ENCODE data around the gene NDUFAF8.

DNA sequence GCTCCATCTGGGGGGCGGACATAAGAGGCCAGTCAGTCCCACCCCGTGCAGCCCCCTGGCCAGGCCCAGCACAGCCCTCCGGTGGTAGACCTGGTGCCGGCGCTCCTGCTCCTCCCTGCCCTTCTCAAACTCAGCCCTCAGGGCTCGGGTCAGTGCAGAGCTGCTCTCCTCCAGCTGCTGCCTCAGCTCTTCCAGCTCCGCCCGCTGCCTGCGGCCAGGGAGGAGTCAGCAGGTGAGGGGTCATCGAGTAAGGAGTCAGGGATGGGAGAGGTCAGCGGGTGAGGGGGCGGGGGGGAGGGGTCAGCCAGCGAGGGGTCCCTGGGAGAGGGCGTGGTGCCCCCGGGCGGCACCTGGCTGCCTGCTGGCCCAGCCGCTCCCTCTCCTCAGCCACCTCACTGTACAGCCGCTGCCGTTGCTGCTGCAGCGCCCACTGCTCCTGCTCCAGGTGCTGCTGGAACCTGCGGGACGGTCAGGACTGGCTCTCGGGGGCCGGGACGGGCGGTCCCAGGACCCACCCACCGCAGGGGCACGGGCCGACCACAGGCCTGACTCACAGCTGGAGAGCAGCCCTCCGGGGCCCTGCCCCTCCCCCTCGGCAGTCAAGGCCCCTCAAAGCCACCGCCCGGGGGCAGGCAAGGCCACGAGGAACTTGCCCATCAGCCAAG lies 46.6 kb upstream of the NDUFAF8 start:
- TF ChIP-seq ZNF274 (IDR thresholded peaks at IDR 0.05; ENCODE audit: insufficient read depth, insufficient read length) (no peak), CEBPB (IDR thresholded peaks at IDR 0.05; ENCODE audit: borderline replicate concordance in 1 of 2, low read depth in 2 of 2, low read length in 2 of 2) (no peak), POLR2AphosphoS5 (IDR thresholded peaks at IDR 0.05; ENCODE audit: low read length) (no peak), POLR2A (IDR thresholded peaks at IDR 0.05; ENCODE audit: low read depth, low read length) (no peak), JUND (IDR thresholded peaks at IDR 0.05; ENCODE audit: low read depth, low read length) (no peak), SRF (IDR thresholded peaks at IDR 0.05; ENCODE audit: low read depth in 2 of 2, low read length in 2 of 2) (no peak), EZH2 (IDR thresholded peaks at IDR 0.05; ENCODE audit: borderline replicate concordance, control insufficient read depth, low read depth, low read length) (no peak), NRF1 (conservative IDR thresholded peaks at IDR 0.05; ENCODE audit: low read depth, low read length) (no peak), HCFC1 (IDR thresholded peaks at IDR 0.05; ENCODE audit: low read length) (no peak)
- TF ChIP-seq, protein P1, sequence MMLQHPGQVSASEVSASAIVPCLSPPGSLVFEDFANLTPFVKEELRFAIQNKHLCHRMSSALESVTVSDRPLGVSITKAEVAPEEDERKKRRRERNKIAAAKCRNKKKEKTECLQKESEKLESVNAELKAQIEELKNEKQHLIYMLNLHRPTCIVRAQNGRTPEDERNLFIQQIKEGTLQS (IDR thresholded peaks at IDR 0.05; ENCODE audit: borderline replicate concordance, extremely low read depth, low read depth, low read length): no peak
- TF ChIP-seq, protein P2, sequence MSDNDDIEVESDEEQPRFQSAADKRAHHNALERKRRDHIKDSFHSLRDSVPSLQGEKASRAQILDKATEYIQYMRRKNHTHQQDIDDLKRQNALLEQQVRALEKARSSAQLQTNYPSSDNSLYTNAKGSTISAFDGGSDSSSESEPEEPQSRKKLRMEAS (IDR thresholded peaks at IDR 0.05; ENCODE audit: low read depth, low read length): no peak
- TF ChIP-seq, protein P3, sequence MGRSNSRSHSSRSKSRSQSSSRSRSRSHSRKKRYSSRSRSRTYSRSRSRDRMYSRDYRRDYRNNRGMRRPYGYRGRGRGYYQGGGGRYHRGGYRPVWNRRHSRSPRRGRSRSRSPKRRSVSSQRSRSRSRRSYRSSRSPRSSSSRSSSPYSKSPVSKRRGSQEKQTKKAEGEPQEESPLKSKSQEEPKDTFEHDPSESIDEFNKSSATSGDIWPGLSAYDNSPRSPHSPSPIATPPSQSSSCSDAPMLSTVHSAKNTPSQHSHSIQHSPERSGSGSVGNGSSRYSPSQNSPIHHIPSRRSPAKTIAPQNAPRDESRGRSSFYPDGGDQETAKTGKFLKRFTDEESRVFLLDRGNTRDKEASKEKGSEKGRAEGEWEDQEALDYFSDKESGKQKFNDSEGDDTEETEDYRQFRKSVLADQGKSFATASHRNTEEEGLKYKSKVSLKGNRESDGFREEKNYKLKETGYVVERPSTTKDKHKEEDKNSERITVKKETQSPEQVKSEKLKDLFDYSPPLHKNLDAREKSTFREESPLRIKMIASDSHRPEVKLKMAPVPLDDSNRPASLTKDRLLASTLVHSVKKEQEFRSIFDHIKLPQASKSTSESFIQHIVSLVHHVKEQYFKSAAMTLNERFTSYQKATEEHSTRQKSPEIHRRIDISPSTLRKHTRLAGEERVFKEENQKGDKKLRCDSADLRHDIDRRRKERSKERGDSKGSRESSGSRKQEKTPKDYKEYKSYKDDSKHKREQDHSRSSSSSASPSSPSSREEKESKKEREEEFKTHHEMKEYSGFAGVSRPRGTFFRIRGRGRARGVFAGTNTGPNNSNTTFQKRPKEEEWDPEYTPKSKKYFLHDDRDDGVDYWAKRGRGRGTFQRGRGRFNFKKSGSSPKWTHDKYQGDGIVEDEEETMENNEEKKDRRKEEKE (IDR thresholded peaks at IDR 0.05): no peak
- TF ChIP-seq, protein P4, sequence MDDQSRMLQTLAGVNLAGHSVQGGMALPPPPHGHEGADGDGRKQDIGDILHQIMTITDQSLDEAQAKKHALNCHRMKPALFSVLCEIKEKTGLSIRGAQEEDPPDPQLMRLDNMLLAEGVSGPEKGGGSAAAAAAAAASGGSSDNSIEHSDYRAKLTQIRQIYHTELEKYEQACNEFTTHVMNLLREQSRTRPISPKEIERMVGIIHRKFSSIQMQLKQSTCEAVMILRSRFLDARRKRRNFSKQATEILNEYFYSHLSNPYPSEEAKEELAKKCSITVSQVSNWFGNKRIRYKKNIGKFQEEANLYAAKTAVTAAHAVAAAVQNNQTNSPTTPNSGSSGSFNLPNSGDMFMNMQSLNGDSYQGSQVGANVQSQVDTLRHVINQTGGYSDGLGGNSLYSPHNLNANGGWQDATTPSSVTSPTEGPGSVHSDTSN (IDR thresholded peaks at IDR 0.05; ENCODE audit: insufficient replicate concordance, low read depth, low read length): no peak
- TF ChIP-seq, protein P5, sequence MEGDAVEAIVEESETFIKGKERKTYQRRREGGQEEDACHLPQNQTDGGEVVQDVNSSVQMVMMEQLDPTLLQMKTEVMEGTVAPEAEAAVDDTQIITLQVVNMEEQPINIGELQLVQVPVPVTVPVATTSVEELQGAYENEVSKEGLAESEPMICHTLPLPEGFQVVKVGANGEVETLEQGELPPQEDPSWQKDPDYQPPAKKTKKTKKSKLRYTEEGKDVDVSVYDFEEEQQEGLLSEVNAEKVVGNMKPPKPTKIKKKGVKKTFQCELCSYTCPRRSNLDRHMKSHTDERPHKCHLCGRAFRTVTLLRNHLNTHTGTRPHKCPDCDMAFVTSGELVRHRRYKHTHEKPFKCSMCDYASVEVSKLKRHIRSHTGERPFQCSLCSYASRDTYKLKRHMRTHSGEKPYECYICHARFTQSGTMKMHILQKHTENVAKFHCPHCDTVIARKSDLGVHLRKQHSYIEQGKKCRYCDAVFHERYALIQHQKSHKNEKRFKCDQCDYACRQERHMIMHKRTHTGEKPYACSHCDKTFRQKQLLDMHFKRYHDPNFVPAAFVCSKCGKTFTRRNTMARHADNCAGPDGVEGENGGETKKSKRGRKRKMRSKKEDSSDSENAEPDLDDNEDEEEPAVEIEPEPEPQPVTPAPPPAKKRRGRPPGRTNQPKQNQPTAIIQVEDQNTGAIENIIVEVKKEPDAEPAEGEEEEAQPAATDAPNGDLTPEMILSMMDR (IDR thresholded peaks at IDR 0.05 in 2 of 3, conservative IDR thresholded peaks at IDR 0.05 in 1 of 3; ENCODE audit: control insufficient read depth in 2 of 3, extremely low read depth in 1 of 3, insufficient read depth in 1 of 3, low read depth in 3 of 3, low read length in 3 of 3): no peak

Measured in GM12878 (cell line).